SH-SY5Y (cell line): ENCODE results near the gene ZBTB38.

ENCODE experiments used
- GATA2 ChIP-seq: IDR thresholded peaks from 2 replicates; pipeline ENCODE4 v1.6.1; 2011; ENCODE audit warnings: mild to moderate bottlenecking, low read depth, low read length
- GATA3 ChIP-seq: IDR thresholded peaks from 2 replicates; pipeline ENCODE4 v1.6.1; 2011; ENCODE audit warnings: low read depth, mild to moderate bottlenecking, low read length, moderate library complexity

ZBTB38 gene

GRCh38 chr3:141368062-141368924, at the start of gene ZBTB38:
ZBTB38 (plus strand) TSS chr3:141368504; CDS start chr3:141442389, 73,885 bp downstream.
- TF ChIP-seq GATA2 (no peak), GATA3 (no peak)

- TF ChIP-seq GATA2 (no peak), GATA3 (no peak)
Measured at GRCh38 chr3:141320399-141321108, 47.8 kb upstream of the ZBTB38 start.

- TF ChIP-seq GATA3 (no peak), GATA2 (no peak)
Measured at GRCh38 chr3:141321109-141321497, 47.2 kb upstream of the ZBTB38 start.

- TF ChIP-seq GATA2 (no peak), GATA3 (no peak)
Measured at GRCh38 chr3:141323936-141324704, 44.2 kb upstream of the ZBTB38 start.

- TF ChIP-seq GATA3 (no peak), GATA2 (no peak)
Measured at GRCh38 chr3:141326123-141326522, 42.2 kb upstream of the ZBTB38 start.

- TF ChIP-seq GATA3, result no peak
- TF ChIP-seq GATA2, result no peak
Measured at GRCh38 chr3:141326626-141327025, 41.7 kb upstream of the ZBTB38 start.

- TF ChIP-seq GATA3 (no peak), GATA2 (no peak)
Measured at GRCh38 chr3:141328286-141329166, 39.8 kb upstream of the ZBTB38 start.

- no peak for TF ChIP-seq GATA2
- no peak for TF ChIP-seq GATA3
Measured at GRCh38 chr3:141330235-141330634, 38.1 kb upstream of the ZBTB38 start.

GRCh38 chr3:141330718-141331376, 37.5 kb upstream of the ZBTB38 start:
- no peak for TF ChIP-seq GATA3
- no peak for TF ChIP-seq GATA2

GRCh38 chr3:141331377-141332318, 36.7 kb upstream of the ZBTB38 start:
- TF ChIP-seq GATA3 (no peak), GATA2 (no peak)

GRCh38 chr3:141332416-141332815, 35.9 kb upstream of the ZBTB38 start:
- no peak for TF ChIP-seq GATA3
- TF ChIP-seq GATA2, result no peak
